GM18519 (cell line): Measurements from ENCODE around the gene ZNF148.

ENCODE experiments used
- ATAC-seq: cut with Tn5 transposase; IDR thresholded peaks from one replicate; pipeline ENCODE4 v1.9.1; 2021; ENCODE audit warnings: mild to moderate bottlenecking, moderate library complexity; ENCODE audit not compliant: unreplicated experiment, low FRiP score

ZNF148 gene

DNA sequence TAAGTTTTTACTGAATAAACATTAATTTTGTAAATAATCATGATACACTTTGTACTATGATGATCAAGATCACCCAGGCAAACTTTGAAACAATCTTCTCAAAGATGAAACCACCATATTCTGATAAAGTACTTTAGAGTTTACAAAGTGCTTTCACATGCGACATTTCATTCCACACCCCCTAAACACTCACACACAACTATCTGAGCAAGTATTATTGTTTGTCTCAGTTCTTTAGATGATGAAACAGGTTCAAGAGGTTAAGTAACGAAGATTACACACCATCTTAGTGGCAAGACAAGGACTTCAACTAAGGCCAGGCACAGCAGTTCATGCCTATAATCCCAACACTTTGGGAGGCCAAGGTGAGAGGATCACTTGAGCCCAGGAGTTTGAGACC, 37.6 kb downstream of the ZNF148 start:
- no peak for ATAC-seq

- no peak for ATAC-seq
These were observed 40.2 kb downstream of the ZNF148 start for GRCh38 chr3:125334675-125335560.

- ATAC-seq = no peak
These were observed 42.6 kb downstream of the ZNF148 start for GRCh38 chr3:125332504-125332903.

GRCh38 chr3:125331243-125331642, 43.9 kb downstream of the ZNF148 start:
- ATAC-seq = no peak

GRCh38 chr3:125326957-125327356, 48.2 kb downstream of the ZNF148 start:
- no peak for ATAC-seq

GRCh38 chr3:125325746-125326145, 49.4 kb downstream of the ZNF148 start:
- no peak for ATAC-seq

DNA sequence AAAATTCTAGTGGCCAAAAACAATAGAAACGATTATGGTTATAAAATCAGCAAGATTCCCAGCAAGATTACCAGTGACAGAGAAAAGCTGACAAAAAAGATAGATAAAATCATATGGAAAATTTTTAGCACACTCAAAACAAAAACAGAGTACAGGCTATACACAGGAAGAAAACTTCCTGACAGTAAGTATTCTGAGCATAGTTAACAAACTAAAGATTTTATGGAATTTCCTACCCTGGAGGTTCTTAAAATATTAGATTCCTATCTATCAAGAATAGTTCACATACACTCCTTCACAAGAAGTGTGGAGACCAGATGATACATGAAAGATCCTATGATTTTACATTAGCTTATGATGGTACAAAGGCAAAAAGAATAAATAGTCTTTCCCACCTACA, 50.8 kb downstream of the ZNF148 start:
- no peak for ATAC-seq

GRCh38 chr3:125322917-125323316, 52.2 kb downstream of the ZNF148 start:
- ATAC-seq = no peak

DNA sequence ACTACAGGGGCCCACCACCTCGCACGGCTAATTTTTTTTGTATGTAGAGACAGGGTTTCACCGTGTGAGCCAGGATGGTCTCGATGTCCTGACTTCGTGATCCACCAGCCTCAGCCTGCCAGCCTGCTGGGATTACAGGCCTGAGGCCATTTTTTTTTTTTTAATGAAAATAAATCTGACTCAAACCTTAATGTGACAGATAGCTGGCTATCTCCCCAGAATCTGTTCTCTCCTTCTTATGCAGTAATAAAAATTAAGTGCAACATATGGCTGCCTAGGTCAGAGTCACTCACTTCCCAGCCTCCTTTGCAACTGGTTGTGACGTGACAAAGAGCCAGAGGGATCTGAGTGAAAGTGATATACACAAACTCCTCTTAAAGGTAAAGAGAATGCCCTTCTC, 53.0 kb downstream of the ZNF148 start:
- no peak for ATAC-seq

GRCh38 chr3:125319765-125320164, 55.4 kb downstream of the ZNF148 start:
- no peak for ATAC-seq

DNA sequence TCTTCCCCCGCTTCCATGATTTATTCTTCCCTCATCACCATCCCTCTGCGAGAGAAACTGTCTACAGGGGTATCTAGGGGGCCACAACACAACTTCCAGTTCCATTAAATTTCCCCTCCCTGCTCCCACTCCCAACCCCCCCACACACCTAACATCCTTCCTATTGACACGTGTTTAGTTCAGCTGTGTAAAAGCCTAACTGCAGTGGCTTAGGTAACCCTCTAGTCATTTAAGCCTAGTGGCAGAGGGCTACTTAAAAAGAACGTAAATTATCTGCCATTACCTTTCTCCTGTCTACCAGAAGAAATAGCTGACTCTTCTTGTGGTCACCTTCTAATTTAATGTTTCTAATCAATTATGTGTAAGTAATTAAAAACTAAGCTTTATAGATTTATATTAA, 56.3 kb downstream of the ZNF148 start:
- no peak for ATAC-seq

GRCh38 chr3:125318167-125318865, 56.8 kb downstream of the ZNF148 start:
- ATAC-seq = no peak

DNA sequence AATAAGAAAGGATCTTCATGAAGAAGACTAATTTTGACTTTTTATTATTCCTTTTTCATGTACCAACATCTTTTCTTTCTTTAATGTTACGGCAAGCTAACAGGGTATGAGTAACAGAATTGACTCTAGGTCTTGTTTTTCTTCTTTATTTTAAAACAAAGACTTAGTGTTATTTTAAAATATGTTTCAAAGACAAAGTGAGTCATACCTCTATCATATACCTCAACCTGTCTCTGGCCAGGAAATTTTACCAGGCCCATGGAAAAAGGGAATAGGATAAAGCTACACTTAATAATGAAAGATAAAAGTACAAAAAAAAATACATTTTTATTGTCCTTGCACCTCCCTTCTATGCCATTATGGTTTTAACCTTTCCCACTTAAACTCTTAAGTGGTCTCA, 57.4 kb downstream of the ZNF148 start:
- no peak for ATAC-seq

- no peak for ATAC-seq
These were observed 58.2 kb downstream of the ZNF148 start for GRCh38 chr3:125316949-125317348.

- no peak for ATAC-seq
These were observed 58.9 kb downstream of the ZNF148 start for GRCh38 chr3:125316246-125316645.

GRCh38 chr3:125313060-125313635, 62.0 kb downstream of the ZNF148 start:
- no peak for ATAC-seq

DNA sequence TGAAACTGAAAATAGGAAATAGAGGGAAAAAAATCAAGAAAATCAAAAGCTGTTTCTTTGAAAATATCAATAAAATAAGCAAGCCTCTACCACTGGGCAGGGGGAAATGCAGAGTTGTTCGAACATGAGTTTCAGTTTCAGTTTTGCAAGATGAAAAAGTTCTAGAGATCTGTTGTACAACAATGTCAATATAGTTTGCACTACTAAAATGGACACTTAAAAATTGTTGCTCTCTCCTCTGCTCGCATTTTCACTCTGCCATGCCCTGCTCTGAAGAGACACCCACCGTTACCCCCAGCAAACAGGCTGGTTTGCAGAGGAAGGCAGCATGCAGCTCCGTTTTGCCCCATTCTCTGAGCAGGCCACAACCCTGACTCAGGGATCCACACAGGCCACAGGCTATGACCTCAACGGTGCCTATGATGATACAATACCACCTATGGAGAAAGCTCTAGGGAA, 64.5 kb downstream of the ZNF148 start:
- no peak for ATAC-seq

DNA sequence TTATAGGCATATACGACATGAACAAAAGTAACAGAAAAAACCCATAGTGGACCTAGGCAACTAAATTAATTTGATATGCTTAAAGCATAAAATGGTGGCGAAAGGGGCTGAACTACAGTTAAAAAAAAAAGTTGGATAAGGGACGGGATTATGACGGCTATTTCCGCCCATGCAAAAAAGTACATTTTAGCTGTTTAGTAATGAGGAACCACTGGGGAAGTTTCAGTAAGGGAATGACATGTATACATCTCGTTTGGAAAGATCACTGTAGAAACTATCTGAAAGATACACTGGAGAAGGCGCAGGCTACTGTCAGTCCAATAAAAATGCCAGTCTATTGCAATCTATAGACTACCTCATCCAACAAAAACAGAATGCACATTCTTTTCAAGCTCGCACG, 65.6 kb downstream of the ZNF148 start:
- no peak for ATAC-seq

DNA sequence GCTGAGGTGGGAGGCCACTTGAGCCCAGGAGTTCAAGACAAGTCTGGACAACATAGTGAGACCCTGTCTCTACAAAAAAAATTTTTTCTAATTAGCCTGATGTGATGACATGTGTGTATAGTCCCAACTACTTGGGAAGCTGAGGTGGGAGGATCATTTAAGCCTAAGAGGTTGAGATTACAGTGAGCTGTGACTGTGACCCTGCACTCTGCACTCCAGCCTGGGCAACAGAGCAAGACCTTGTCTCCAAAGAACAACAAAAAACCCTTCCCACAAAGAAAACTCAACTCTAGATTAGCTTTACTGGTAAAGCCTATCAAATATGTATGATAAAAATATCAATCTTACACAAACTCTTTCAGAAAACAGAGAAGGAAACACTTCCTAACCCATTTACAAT, 68.5 kb downstream of the ZNF148 start:
- ATAC-seq = no peak

- no peak for ATAC-seq
These were observed 72.2 kb downstream of the ZNF148 start for GRCh38 chr3:125302932-125303331.

DNA sequence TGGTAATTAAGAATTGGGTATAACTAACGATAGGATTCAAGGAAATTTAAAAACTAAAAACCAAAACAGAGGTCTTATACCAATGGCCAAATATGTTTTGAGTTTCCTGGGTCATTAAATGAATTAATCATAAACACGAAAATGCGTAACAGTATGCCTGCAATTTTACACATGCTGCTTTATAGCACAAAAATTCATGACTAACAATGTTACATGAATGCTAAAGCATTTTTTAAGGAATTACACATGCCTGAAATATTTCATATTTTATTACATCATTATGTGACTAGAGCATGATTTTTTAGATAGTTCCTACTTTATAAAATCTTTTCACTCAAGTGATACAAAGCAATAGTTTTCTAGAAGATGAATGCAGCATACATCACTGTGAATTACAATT, 74.7 kb downstream of the ZNF148 start:
- no peak for ATAC-seq
